Lower lobe of right lung (tissue), 2 donors: ENCODE results near the gene IQCK. TPM values are rescaled to one million over a fixed set of nuclear protein-coding genes. Genes with fewer than 3 reads are reported as not detected.

ENCODE experiments used
- ATAC-seq, 2 donors: fragments of 200-7000 bp; cut with Tn5 transposase; one replicate each; pipeline ENCODE4 v1.9.1; 2020 to 2022; ENCODE audit warnings: mild to moderate bottlenecking in 2 of 2, moderate library complexity in 2 of 2
- DNase-seq: peaks from one replicate; pipeline ENCODE4 v3.0.0-alpha.2; 2020
- H3K27ac ChIP-seq: fragments of 200-600 bp; one replicate; pipeline ENCODE4 v1.8.0; 2022
- H3K27me3 ChIP-seq: fragments of 200-600 bp; one replicate; pipeline ENCODE4 v1.8.0; 2022; ENCODE audit warnings: low read depth
- H3K36me3 ChIP-seq: fragments of 200-600 bp; one replicate; pipeline ENCODE4 v1.8.0; 2022; ENCODE audit warnings: mild to moderate bottlenecking
- H3K4me1 ChIP-seq: fragments of 200-600 bp; one replicate; pipeline ENCODE4 v1.8.0; 2022
- H3K4me3 ChIP-seq: fragments of 200-600 bp; one replicate; pipeline ENCODE4 v1.8.0; 2022; ENCODE audit warnings: mild to moderate bottlenecking
- H3K9me3 ChIP-seq: fragments of 200-600 bp; one replicate; pipeline ENCODE4 v1.8.0; 2022
- CTCF ChIP-seq: fragments of 200-600 bp; IDR thresholded peaks from one replicate; pipeline ENCODE4 v1.8.0; 2022; ENCODE audit warnings: antibody characterized with exemption, mild to moderate bottlenecking
- intact Hi-C: fragments of 100-400 bp; cut with DNase I; formaldehyde crosslinking; loops from one replicate; pipeline ENCODE4 v1.11.0; 2022
- total RNA-seq: library from RNA; stranded (reverse); fragmentation: NEBNext Ultra II Directional; extraction: Animal tissue kit (Norgen Biotek cat#: 25700); gene quantifications from one replicate; pipeline ENCODE4 v1.2.1, GENCODE V29; 2021
- donor health status: DM: no; HTN: yes; CAD: no; lungs with severe emphysema.

Gene IQCK
- total RNA-seq, 1 donor from 2014 or later, result 14.1 TPM

- TF ChIP-seq CTCF, result no peak
- Histone ChIP-seq H3K36me3 (no peaks in the 10 kb centered on the region), H3K27ac (no peak overlapping the region)
These were observed 123.1 kb downstream of the IQCK start for GRCh38 chr16:19841184-19841583.

GRCh38 chr16:19842426-19843157, 124.5 kb downstream of the IQCK start:
- Histone ChIP-seq H3K27me3 (no peaks in the 10 kb centered on the region), H3K4me3 (no peak overlapping the region), H3K9me3 (no peaks in the 10 kb centered on the region), H3K36me3 (no peaks in the 10 kb centered on the region), H3K27ac (no peak overlapping the region), H3K4me1 (no peaks in the 10 kb centered on the region)
- ATAC-seq (no peak), DNase-seq (no peak)
- intact Hi-C loops, result no loop called here
- TF ChIP-seq CTCF, result no peak

More at GRCh38 chr16:19841184-19841583, 123.1 kb downstream of the IQCK start:
- no peaks in the 10 kb centered on the region for H3K9me3 ChIP-seq
- H3K4me3 ChIP-seq, result no peak overlapping the region
- ATAC-seq (no peak), DNase-seq (no peak)
- intact Hi-C loops, result no loop called here
- H3K4me1 ChIP-seq, result no peaks in the 10 kb centered on the region
- no peaks in the 10 kb centered on the region for H3K27me3 ChIP-seq

GRCh38 chr16:19843371-19843770, 125.3 kb downstream of the IQCK start:
- H3K9me3 ChIP-seq, result no peaks in the 10 kb centered on the region
- no peak for DNase-seq
- no peak for ATAC-seq
- intact Hi-C loops, result no loop called here
- H3K4me3 ChIP-seq, result no peak overlapping the region
- no peaks in the 10 kb centered on the region for H3K36me3 ChIP-seq
- TF ChIP-seq CTCF, result no peak
- H3K27me3 ChIP-seq, result no peaks in the 10 kb centered on the region
- no peaks in the 10 kb centered on the region for H3K4me1 ChIP-seq
- H3K27ac ChIP-seq, result no peak overlapping the region

- no peak overlapping the region for H3K27ac ChIP-seq
- H3K36me3 ChIP-seq, result no peaks in the 10 kb centered on the region
- no peak for DNase-seq
- H3K4me3 ChIP-seq, result no peak overlapping the region
- H3K27me3 ChIP-seq, result no peaks in the 10 kb centered on the region
- H3K9me3 ChIP-seq, result no peaks in the 10 kb centered on the region
- H3K4me1 ChIP-seq, result no peaks in the 10 kb centered on the region
- TF ChIP-seq CTCF, result no peak
- ATAC-seq, result no peak
- intact Hi-C loops, result no loop called here
These were observed 127.0 kb downstream of the IQCK start for GRCh38 chr16:19844945-19845641.

GRCh38 chr16:19846436-19846835, 128.4 kb downstream of the IQCK start:
- no peak for TF ChIP-seq CTCF
- intact Hi-C loops, result no loop called here
- no peaks in the 10 kb centered on the region for H3K9me3 ChIP-seq

More at GRCh38 chr16:19846436-19846835, 128.4 kb downstream of the IQCK start:
- Histone ChIP-seq H3K4me3 (no peak overlapping the region), H3K4me1 (no peaks in the 10 kb centered on the region), H3K36me3 (no peaks in the 10 kb centered on the region), H3K27me3 (no peaks in the 10 kb centered on the region), H3K27ac (no peak overlapping the region)
- ATAC-seq (no peak), DNase-seq (no peak)
